ENCODE results near the gene XXYLT1.

The XXYLT1 gene

GRCh38 chr3:195033531-195034091 lies 237.3 kb downstream of the XXYLT1 start:
- intact Hi-C loops (cut with DNase I; ENCODE audit: low total_unique reads): no loop called here
- no peak overlapping the region for H3K27ac ChIP-seq
- no peaks in the 10 kb centered on the region for H3K4me1 ChIP-seq
- TF ChIP-seq, protein P1, sequence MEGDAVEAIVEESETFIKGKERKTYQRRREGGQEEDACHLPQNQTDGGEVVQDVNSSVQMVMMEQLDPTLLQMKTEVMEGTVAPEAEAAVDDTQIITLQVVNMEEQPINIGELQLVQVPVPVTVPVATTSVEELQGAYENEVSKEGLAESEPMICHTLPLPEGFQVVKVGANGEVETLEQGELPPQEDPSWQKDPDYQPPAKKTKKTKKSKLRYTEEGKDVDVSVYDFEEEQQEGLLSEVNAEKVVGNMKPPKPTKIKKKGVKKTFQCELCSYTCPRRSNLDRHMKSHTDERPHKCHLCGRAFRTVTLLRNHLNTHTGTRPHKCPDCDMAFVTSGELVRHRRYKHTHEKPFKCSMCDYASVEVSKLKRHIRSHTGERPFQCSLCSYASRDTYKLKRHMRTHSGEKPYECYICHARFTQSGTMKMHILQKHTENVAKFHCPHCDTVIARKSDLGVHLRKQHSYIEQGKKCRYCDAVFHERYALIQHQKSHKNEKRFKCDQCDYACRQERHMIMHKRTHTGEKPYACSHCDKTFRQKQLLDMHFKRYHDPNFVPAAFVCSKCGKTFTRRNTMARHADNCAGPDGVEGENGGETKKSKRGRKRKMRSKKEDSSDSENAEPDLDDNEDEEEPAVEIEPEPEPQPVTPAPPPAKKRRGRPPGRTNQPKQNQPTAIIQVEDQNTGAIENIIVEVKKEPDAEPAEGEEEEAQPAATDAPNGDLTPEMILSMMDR (IDR thresholded peaks at IDR 0.05): no peak
- peaks cover 0 to 5% (median 0%) of the 10 kb centered on the region in 3 donors for H3K9me3 ChIP-seq
- no peaks in the 10 kb centered on the region for H3K36me3 ChIP-seq
- peak in 1 of 2 donors; percentile 37 for DNase-seq
- peaks cover 0 to 16% of the 10 kb centered on the region in 2 donors for H3K27me3 ChIP-seq
- no peak overlapping the region for H3K4me3 ChIP-seq

DNA sequence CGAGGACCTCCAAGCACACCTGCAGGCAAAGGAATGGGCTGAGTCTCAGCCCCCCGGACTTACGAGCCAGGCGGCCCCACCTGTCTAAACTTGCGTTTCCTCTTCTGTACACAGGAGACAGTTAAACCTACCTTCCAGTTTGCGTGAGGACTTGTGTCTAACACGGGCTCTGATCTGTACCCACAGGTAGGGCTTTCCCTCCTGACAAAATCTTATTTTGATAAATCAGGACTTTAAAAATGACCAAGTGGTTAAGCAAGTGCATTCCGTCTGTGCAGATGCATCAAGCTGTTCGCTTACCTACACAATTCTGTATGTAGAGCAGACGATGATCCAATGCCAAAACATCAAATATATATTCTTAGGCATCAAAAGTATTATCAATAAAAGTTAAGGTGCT lies 238.0 kb downstream of the XXYLT1 start:
- intact Hi-C loops (cut with DNase I; ENCODE audit: low total_unique reads): no loop called here
- H3K27me3 ChIP-seq: peaks cover 0 to 16% of the 10 kb centered on the region in 2 donors
- H3K4me3 ChIP-seq: no peak overlapping the region
- DNase-seq: no peak
- no peaks in the 10 kb centered on the region for H3K4me1 ChIP-seq
- H3K9me3 ChIP-seq: peaks cover 0 to 5% (median 0%) of the 10 kb centered on the region in 3 donors
- no peaks in the 10 kb centered on the region for H3K36me3 ChIP-seq
- TF ChIP-seq, protein P1 (IDR thresholded peaks at IDR 0.05): no peak
- H3K27ac ChIP-seq: no peak overlapping the region

GRCh38 chr3:195032106-195032759 lies 238.7 kb downstream of the XXYLT1 start:
- Histone ChIP-seq H3K27ac (no peak overlapping the region), H3K4me3 (no peak overlapping the region), H3K36me3 (no peaks in the 10 kb centered on the region), H3K27me3 (peaks cover 0 to 16% of the 10 kb centered on the region in 2 donors), H3K4me1 (no peaks in the 10 kb centered on the region), H3K9me3 (peaks cover 0 to 5% (median 0%) of the 10 kb centered on the region in 3 donors)
- TF ChIP-seq, protein P1 (IDR thresholded peaks at IDR 0.05): no peak
- intact Hi-C loops (cut with DNase I; ENCODE audit: low total_unique reads): no loop called here
- no peak for DNase-seq

DNA sequence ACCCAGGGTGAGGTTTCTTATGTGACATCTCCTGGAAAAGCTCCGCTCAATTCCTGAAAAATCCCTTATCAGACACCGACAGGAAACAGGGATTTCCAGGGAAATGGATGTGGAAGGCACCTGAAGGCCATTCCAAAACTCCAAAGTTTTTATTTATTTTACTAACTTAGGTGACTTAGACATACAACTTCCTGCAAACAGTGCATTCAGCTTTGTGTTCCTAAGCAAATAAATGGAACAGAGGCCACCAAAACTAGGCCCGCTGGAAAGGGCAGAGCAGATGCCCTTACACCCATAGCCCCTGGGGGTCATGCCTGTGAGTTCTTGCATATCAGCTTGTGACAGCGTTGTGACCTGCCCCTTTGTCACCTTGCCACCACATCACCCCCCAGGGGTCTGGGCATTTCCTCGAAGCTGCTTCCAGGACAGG lies 239.4 kb downstream of the XXYLT1 start:
- Histone ChIP-seq H3K9me3 (no peaks in the 10 kb centered on the region), H3K27me3 (peaks cover 0 to 15% of the 10 kb centered on the region in 2 donors), H3K4me3 (no peak overlapping the region), H3K36me3 (no peaks in the 10 kb centered on the region), H3K27ac (no peak overlapping the region), H3K4me1 (no peaks in the 10 kb centered on the region)
- DNase-seq: no peak
- TF ChIP-seq, protein P1 (IDR thresholded peaks at IDR 0.05): no peak
- intact Hi-C loops (cut with DNase I; ENCODE audit: low total_unique reads): no loop called here

DNA sequence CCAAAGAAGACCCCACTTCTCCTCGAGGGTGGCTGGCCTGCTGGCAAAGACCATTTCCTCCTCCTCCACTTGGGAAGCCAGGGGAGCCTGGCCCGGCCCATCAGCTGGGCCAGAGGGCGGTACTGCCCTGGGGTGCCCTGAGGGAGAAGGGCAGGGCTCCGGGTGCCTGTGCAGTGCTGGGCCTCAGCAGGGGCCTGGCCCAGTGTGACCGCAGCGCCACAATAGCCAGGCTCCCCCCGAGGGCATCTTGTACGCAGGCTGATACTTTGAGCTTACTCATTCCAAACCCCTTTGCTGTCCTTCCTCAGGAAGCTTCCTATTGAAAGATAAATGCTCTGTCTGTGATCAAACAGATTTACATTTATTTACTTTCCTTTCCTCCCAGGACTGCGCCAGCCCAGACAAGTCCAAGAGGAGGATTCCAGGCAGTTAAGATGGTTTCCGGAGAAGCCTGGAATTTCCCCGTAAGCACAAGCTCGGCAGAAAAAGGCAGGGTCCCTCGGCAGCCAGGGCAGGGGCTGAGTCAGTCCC lies 240.1 kb downstream of the XXYLT1 start:
- H3K4me1 ChIP-seq: no peaks in the 10 kb centered on the region
- TF ChIP-seq, protein P1 (IDR thresholded peaks at IDR 0.05): no peak
- H3K27ac ChIP-seq: no peak overlapping the region
- H3K4me3 ChIP-seq: no peak overlapping the region
- intact Hi-C loops (cut with DNase I; ENCODE audit: low total_unique reads): no loop called here
- H3K9me3 ChIP-seq: no peaks in the 10 kb centered on the region
- peaks cover 0 to 8% of the 10 kb centered on the region in 2 donors for H3K27me3 ChIP-seq
- no peaks in the 10 kb centered on the region for H3K36me3 ChIP-seq
- no peak for DNase-seq

Data from tibial artery (tissue), 4 donors.